Activated gamma-delta T cell (primary cell): ENCODE data around the gene MED12L.

ENCODE experiments used
- DNase-seq: peaks from one replicate; lab custom pipeline; 2025; lab: John Stamatoyannopoulos, UW

MED12L gene

GRCh38 chr3:151319628-151320027 lies 234.2 kb downstream of the MED12L start:
- no peak for DNase-seq

GRCh38 chr3:151320131-151320530 lies 234.7 kb downstream of the MED12L start:
- DNase-seq: no peak

GRCh38 chr3:151321526-151321925 lies 236.1 kb downstream of the MED12L start:
- DNase-seq: no peak

GRCh38 chr3:151322511-151322910 lies 237.0 kb downstream of the MED12L start:
- DNase-seq: no peak

GRCh38 chr3:151327571-151328198 lies 242.2 kb downstream of the MED12L start:
- DNase-seq: no peak

GRCh38 chr3:151328298-151328995 lies 243.0 kb downstream of the MED12L start:
- DNase-seq: no peak

GRCh38 chr3:151329363-151329762 lies 243.9 kb downstream of the MED12L start, which contains the start of gene P2RY13:
P2RY13 (minus strand) TSS chr3:151329549; CDS start chr3:151329528, 21 bp downstream.
- no peak for DNase-seq

- DNase-seq: no peak
Observed at GRCh38 chr3:151330379-151330778, 244.9 kb downstream of the MED12L start.

- no peak for DNase-seq
Observed at GRCh38 chr3:151330899-151331298, 245.4 kb downstream of the MED12L start.

- DNase-seq: no peak
Observed at GRCh38 chr3:151331696-151332095, 246.2 kb downstream of the MED12L start.

GRCh38 chr3:151345859-151346258 lies 260.4 kb downstream of the MED12L start:
- DNase-seq: no peak

- no peak for DNase-seq
Observed at GRCh38 chr3:151346292-151346691, 260.8 kb downstream of the MED12L start.

- no peak for DNase-seq
Observed at GRCh38 chr3:151347432-151347831, 262.0 kb downstream of the MED12L start.

- no peak for DNase-seq
Observed at GRCh38 chr3:151350656-151351055, 265.2 kb downstream of the MED12L start.

- DNase-seq: no peak
Observed at GRCh38 chr3:151351219-151351618, 265.8 kb downstream of the MED12L start.

- DNase-seq: no peak
Observed at GRCh38 chr3:151351648-151352047, 266.2 kb downstream of the MED12L start.

- DNase-seq: no peak
Observed at GRCh38 chr3:151356794-151357462, 271.5 kb downstream of the MED12L start.

- DNase-seq: no peak
Observed at GRCh38 chr3:151357463-151357850, 272.0 kb downstream of the MED12L start.

GRCh38 chr3:151362751-151363174 lies 277.3 kb downstream of the MED12L start:
- no peak for DNase-seq

GRCh38 chr3:151366993-151367392 lies 281.5 kb downstream of the MED12L start:
- no peak for DNase-seq

GRCh38 chr3:151367448-151367847 lies 282.0 kb downstream of the MED12L start:
- DNase-seq: no peak

GRCh38 chr3:151371526-151371925 lies 286.1 kb downstream of the MED12L start:
- no peak for DNase-seq
